Measurements from ENCODE around the gene KLK12. TPM values are rescaled to one million over a fixed set of nuclear protein-coding genes. Genes with fewer than 3 reads are reported as not detected.

Gene KLK12, protein sequence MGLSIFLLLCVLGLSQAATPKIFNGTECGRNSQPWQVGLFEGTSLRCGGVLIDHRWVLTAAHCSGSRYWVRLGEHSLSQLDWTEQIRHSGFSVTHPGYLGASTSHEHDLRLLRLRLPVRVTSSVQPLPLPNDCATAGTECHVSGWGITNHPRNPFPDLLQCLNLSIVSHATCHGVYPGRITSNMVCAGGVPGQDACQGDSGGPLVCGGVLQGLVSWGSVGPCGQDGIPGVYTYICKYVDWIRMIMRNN
- total RNA-seq, result not detected

DNA sequence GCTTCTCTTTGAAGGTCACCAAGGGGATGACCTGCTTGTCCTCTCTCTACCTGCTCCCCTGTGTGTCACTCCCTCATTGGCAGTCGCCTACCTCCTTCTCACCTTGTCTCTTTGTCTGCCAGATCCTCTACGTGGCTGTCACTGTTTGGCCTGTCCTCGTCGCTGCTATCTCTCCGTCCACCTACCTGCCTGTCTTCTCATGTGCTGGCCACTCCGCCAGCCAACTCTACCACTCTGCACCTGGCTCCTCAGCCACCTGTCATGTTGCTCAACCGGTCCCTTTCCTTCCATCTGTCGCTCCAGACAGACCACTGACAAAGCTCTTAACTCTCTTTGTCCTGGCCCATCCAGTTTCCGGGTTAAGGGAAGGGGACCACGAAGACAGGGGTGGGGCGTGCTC lies at the start of gene KLK12:
Gene KLK12, minus strand, starts transcription at position 299 of the 400 bp plus-strand sequence. CDS start 381 bp downstream, outside the sequence.
- H3K4me1 Mint-ChIP-seq, result no peaks in the 10 kb centered on the region
- no peak within 1 kb of the TSS for H3K27ac Mint-ChIP-seq
- DNase-seq, result no peak
- H3K36me3 Mint-ChIP-seq (ENCODE audit: low read depth), result no peaks in the 10 kb centered on the region
- CTCF ChIA-PET, result no interaction called here
- H3K4me3 Mint-ChIP-seq, result no peak within 1 kb of the TSS
- peaks cover 6% of the 10 kb centered on the region for H3K27me3 Mint-ChIP-seq
- POLR2A ChIA-PET, result no interaction called here
- H3K9me3 Mint-ChIP-seq, result no peaks in the 10 kb centered on the region

DNA sequence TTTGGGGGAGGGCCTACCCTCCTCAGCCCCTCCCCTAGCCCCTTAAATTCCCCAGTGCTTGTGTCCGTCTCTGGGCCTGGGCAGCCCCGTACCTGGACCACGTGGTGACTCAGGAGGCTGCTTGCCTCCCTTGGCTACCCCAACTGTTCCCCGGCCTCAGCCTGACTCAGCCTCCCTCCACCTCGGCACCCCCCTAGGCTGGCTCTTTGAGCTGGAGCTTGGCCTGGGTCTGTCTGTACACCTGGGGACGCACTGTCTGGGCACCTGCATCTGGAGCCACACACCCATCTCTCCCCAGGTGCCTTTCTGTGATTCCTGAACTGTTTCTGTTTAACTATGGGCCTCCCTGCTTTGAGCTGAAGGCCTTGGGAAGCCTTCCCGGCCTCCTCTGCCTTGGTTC lies 49.7 kb upstream of the KLK12 start:
- ChIA-PET POLR2A (no interaction called here), CTCF (no interaction called here)
- no peak overlapping the region for H3K4me3 Mint-ChIP-seq
- no peaks in the 10 kb centered on the region for H3K27me3 Mint-ChIP-seq
- H3K9me3 Mint-ChIP-seq, result no peaks in the 10 kb centered on the region
- H3K27ac Mint-ChIP-seq, result no peak overlapping the region
- no peaks in the 10 kb centered on the region for H3K4me1 Mint-ChIP-seq
- H3K36me3 Mint-ChIP-seq (ENCODE audit: low read depth), result no peaks in the 10 kb centered on the region
- no peak for DNase-seq

DNA sequence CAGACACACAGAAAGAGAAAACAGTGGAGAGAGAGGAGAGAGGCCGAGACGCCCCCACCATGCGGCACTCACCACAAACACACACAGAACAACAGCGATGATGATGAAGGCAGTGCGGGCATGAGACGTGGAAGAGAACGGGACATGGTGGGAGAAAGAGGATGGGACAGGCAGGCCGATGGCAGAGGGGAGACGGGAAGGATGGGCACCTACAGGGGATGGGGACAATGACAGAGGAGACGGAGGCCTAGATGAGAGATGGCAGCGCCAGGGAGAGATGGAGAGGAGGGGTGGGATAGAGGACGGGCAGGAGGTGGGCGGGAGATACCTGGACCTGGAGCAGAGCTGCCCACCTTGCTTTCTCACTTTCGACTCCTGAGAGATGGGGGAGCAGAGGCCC lies 49.0 kb upstream of the KLK12 start:
- Mint-ChIP-seq H3K4me1 (no peaks in the 10 kb centered on the region), H3K27me3 (no peaks in the 10 kb centered on the region), H3K27ac (no peak overlapping the region), H3K36me3 (ENCODE audit: low read depth) (no peaks in the 10 kb centered on the region), H3K4me3 (no peak overlapping the region), H3K9me3 (no peaks in the 10 kb centered on the region)
- no peak for DNase-seq
- ChIA-PET POLR2A (no interaction called here), CTCF (no interaction called here)

DNA sequence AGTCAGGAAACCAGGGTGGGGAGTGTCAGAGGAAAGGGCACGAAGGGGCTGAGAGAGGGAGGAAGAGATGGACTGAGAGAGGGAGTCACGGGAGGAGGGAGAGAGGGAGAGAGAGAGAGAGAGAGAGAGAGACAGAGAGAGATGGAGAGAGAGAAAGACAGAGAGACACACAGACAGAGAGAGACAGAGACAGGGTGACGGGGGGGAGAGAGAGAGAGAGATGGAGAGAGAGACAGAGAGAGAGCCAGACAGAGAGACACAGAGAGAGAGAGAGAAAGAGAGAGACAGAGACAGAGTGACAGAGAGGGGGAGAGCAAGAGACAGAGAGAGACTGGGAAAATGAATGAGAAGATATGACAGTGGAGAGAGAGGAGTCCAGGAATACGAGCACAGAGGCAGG lies 48.4 kb upstream of the KLK12 start:
- no peak overlapping the region for H3K27ac Mint-ChIP-seq
- POLR2A ChIA-PET, result no interaction called here
- H3K36me3 Mint-ChIP-seq (ENCODE audit: low read depth), result no peaks in the 10 kb centered on the region
- H3K4me1 Mint-ChIP-seq, result no peaks in the 10 kb centered on the region
- H3K9me3 Mint-ChIP-seq, result no peaks in the 10 kb centered on the region
- DNase-seq, result no peak
- no peaks in the 10 kb centered on the region for H3K27me3 Mint-ChIP-seq
- H3K4me3 Mint-ChIP-seq, result no peak overlapping the region
- CTCF ChIA-PET, result no interaction called here

DNA sequence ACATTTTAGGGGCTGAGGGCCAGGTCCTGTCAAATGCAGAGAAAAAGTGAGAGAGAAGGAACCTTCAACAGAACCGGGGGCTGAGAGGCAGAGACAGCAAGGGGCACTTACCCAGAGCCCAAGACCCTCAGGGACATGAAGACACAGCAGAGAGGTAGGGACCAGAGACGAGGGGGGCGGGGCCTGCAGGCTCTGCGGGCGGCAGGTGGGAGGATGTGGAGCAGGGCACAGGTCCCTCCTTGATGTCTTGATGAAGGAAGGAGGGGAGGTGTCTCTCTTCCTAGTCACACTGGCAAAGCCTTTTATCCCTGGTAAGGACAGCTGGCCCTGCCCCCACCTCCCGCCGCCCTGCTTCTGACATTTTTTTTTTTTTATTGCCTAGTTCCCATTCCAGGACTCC lies 47.8 kb upstream of the KLK12 start, which contains the start of gene KLK14:
Gene KLK14, minus strand, starts transcription at position 277 of the 400 bp plus-strand sequence. Its CDS starts 273 bp downstream, at position 4.
- no peaks in the 10 kb centered on the region for H3K4me1 Mint-ChIP-seq
- POLR2A ChIA-PET, result no interaction called here
- no peaks in the 10 kb centered on the region for H3K36me3 Mint-ChIP-seq (ENCODE audit: low read depth)
- CTCF ChIA-PET, result no interaction called here
- H3K4me3 Mint-ChIP-seq, result no peak within 1 kb of the TSS
- H3K9me3 Mint-ChIP-seq, result no peaks in the 10 kb centered on the region
- H3K27me3 Mint-ChIP-seq, result no peaks in the 10 kb centered on the region
- no peak within 1 kb of the TSS for H3K27ac Mint-ChIP-seq
- DNase-seq, result no peak

DNA sequence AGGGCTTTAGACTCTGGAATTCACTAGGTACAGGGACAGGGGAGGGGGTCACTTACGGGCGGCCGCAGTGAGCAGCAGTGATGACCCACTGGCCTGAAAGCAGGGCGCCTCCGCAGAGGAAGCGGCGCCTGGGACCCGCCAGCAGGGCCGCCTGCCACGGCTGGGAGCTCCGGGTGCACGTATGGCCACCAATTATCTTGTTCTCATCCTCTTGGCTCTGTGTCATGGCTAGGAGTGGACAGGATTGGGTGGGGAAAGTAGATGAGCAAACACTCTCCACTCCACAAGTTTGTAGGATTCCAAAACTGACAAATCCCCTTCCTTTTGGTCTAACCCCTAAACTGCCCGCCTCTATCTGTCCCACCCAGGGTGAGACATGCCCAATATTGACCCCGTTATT lies 46.7 kb upstream of the KLK12 start:
- Mint-ChIP-seq H3K27ac (no peak overlapping the region), H3K36me3 (ENCODE audit: low read depth) (no peaks in the 10 kb centered on the region), H3K27me3 (no peaks in the 10 kb centered on the region), H3K4me1 (no peaks in the 10 kb centered on the region), H3K9me3 (no peaks in the 10 kb centered on the region), H3K4me3 (no peak overlapping the region)
- ChIA-PET POLR2A (no interaction called here), CTCF (no interaction called here)
- DNase-seq, result no peak

DNA sequence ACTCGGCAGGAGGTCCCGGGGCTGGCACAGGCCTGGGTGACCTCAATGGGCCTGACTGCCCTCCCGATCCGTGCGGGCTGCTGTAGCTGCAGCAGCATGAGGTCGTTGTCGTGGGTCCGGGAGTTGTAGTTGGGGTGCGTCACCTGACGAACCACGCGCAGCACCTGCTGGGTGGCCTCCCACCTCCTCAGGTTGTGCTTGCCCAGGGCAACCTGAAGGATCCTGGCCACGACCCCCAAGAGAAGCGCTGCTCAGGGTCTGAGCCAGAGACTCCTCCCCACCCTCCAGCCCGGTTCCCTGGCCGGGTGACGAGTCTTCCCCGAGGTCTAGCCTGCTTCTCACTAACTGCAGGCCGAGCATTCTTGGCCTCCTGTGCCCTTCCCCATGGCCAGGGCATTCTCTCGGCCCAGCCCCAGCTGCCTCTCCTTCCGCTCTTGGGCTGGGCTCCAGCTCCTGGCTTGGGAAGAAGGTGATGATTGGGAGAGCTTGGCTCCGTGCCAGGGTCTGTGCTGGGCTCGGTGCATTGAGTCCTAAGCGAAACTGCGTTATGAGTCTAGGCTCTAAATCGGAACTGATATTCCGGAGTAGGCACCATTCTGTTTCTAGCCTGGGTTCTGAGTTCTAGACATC lies 44.8 kb upstream of the KLK12 start:
- Mint-ChIP-seq H3K4me3 (no peak overlapping the region), H3K4me1 (no peaks in the 10 kb centered on the region), H3K9me3 (no peaks in the 10 kb centered on the region), H3K36me3 (ENCODE audit: low read depth) (no peaks in the 10 kb centered on the region), H3K27ac (no peak overlapping the region), H3K27me3 (peaks cover 3% of the 10 kb centered on the region)
- no peak for DNase-seq
- ChIA-PET CTCF (no interaction called here), POLR2A (no interaction called here)

DNA sequence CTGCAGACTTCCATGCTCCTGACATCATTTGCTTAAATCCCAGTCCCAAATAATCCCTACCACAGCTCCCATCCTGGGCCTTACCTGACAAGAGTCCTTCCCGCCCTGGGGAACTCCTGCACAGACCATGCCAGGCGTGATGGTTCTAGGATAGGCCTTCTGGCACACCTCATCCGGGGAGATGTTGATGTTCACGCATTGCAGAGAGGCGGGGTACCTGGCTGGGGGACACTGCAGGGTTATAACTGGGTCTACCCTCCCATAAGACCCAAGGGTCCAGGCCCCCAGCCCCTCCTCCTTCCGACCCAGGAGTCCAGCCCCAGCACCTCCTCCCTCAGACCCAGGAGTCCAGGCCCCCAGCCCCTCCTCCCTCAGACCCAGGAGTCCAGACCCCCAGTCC lies 43.9 kb upstream of the KLK12 start:
- CTCF ChIA-PET, result no interaction called here
- no peak overlapping the region for H3K27ac Mint-ChIP-seq
- POLR2A ChIA-PET, result no interaction called here

DNA sequence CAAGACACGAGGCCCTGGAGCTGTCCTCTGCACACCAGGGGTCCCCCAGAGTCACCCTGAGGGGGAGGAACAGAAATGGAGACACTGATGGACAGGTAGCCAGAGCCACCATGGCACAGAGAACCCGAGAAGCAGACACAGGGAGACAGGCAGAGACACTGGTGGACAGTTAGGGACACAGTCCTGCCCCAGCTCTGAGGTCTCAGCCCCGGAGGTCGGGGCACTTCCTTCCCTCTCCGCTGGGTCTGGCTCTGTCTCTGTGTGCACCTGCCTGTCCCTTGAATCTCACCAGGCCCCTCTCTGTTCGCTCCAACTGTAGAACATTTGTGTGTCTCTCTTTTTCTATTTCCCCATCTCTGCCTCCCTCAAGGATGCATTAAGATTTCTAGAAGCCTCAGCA lies 43.3 kb upstream of the KLK12 start:
- POLR2A ChIA-PET, result no interaction called here
- H3K9me3 Mint-ChIP-seq, result no peaks in the 10 kb centered on the region
- H3K4me3 Mint-ChIP-seq, result no peak overlapping the region
- CTCF ChIA-PET, result no interaction called here
- no peaks in the 10 kb centered on the region for H3K36me3 Mint-ChIP-seq (ENCODE audit: low read depth)
- peaks cover 8% of the 10 kb centered on the region for H3K27me3 Mint-ChIP-seq
- DNase-seq, result no peak
- H3K27ac Mint-ChIP-seq, result no peak overlapping the region
- no peaks in the 10 kb centered on the region for H3K4me1 Mint-ChIP-seq

More for the DNA sequence above, 43.9 kb upstream of the KLK12 start:
- peaks cover 8% of the 10 kb centered on the region for H3K27me3 Mint-ChIP-seq
- H3K4me1 Mint-ChIP-seq, result no peaks in the 10 kb centered on the region
- no peak overlapping the region for H3K4me3 Mint-ChIP-seq
- no peak for DNase-seq
- H3K36me3 Mint-ChIP-seq (ENCODE audit: low read depth), result no peaks in the 10 kb centered on the region
- H3K9me3 Mint-ChIP-seq, result no peaks in the 10 kb centered on the region

DNA sequence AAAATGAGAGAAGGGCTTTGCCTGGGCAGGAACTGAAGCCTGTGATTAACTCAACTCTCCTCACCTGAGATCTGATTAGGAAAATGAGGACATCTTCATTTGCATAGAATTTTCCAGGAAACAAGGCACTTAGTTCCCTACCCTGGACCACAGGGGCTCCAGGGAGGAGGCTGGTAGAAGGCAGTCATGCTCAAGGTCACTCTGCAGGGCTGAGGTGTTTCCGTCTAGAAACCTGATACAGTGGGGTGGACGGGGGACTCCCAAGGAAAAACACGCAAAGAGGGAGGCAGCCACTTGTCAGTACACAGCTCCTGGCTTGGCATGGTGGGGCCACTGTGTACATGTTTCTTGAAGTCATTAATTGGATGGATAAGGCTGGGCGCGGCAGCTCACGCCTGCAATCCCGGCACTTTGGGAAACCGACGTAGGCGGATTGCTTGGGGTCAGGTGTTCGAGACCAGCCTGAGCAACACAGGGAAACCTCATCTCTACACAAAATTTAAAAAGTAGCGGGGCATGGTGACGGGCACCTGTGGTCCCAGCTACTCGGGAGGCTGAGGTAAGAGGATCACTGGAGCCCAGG lies 41.9 kb upstream of the KLK12 start:
- H3K27me3 Mint-ChIP-seq, result peaks cover 8% of the 10 kb centered on the region
- no peak overlapping the region for H3K27ac Mint-ChIP-seq
- DNase-seq, result no peak
- H3K36me3 Mint-ChIP-seq (ENCODE audit: low read depth), result no peaks in the 10 kb centered on the region
- ChIA-PET POLR2A (no interaction called here), CTCF (no interaction called here)
- no peaks in the 10 kb centered on the region for H3K4me1 Mint-ChIP-seq
- H3K4me3 Mint-ChIP-seq, result no peak overlapping the region
- H3K9me3 Mint-ChIP-seq, result no peaks in the 10 kb centered on the region

DNA sequence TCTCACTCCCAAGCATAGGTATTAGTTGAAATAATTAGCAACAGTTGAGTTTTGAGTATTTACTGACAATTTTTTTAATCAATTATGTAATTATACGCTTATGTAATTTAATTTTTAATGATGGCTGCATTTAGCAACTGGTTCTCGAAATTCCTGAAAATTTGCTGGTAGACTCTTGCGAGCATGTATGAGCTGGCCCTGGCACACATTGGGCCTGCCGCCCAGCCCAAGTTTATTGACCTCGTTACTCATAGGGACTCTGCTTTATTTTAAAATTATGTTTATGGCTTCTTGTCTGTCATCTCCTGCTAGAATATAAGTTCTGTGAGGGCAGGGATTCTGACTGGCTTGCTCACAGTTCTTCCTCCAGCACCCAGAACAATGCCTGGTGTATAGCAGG lies 41.2 kb upstream of the KLK12 start:
- peaks cover 8% of the 10 kb centered on the region for H3K27me3 Mint-ChIP-seq
- H3K4me3 Mint-ChIP-seq, result no peak overlapping the region
- no peaks in the 10 kb centered on the region for H3K36me3 Mint-ChIP-seq (ENCODE audit: low read depth)
- ChIA-PET POLR2A (no interaction called here), CTCF (no interaction called here)
- DNase-seq, result no peak
- no peaks in the 10 kb centered on the region for H3K9me3 Mint-ChIP-seq
- no peak overlapping the region for H3K27ac Mint-ChIP-seq
- H3K4me1 Mint-ChIP-seq, result no peaks in the 10 kb centered on the region

DNA sequence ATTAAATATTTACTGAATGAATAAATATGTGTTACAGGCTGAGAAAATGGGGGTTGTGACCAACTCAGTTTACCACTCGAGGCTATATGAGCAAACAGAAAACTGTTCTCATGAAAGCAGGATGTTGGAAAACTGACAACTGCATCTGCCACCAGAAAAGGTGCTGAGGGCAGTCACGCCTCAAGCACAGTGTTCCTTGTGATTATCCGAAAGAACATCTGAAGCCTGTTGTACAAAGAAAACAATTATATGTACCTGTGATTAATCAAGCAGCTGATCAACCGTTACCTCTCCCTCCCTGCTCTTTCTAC lies 36.2 kb upstream of the KLK12 start:
- no peak overlapping the region for H3K27ac Mint-ChIP-seq
- H3K27me3 Mint-ChIP-seq, result peaks cover 21% of the 10 kb centered on the region
- POLR2A ChIA-PET, result no interaction called here
- no peaks in the 10 kb centered on the region for H3K9me3 Mint-ChIP-seq
- CTCF ChIA-PET, result no interaction called here
- no peaks in the 10 kb centered on the region for H3K4me1 Mint-ChIP-seq
- DNase-seq, result no peak
- H3K4me3 Mint-ChIP-seq, result no peak overlapping the region
- H3K36me3 Mint-ChIP-seq (ENCODE audit: low read depth), result no peaks in the 10 kb centered on the region

DNA sequence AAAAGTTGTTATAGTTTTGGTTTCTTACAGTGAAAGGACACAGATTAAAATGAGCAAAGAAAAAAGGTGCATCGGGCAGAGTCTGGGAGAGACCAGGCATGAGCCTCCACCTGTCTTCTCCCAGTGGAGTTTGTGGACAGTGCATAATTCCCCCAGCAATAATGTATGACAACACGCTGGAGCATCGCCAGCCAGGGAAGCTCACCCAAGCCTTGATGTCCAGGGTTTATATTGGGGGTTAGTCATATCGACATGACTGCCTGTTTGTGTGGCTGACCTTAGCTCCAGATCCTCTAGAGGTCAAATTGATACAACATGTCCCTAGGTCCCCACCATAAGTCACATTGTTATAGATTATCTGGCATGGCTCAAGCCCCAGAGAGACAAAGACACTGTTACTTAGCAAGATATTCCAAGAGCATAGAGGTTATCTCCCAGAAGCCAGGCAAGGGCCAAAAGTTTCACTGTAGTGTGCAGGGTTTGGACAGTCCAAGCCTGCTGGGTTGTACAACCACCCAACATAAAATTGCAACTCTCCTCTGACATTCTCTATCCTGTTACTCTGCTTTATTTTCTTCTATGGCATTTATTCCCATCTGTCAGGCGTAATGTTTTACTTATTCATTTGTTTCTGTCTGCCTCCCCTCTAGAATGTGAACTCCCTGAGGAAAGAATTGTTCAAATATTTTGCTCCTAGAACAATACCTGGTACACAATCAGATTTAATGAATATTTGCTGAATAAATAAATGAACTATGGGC lies 35.7 kb upstream of the KLK12 start:
- CTCF ChIA-PET, result no interaction called here
- POLR2A ChIA-PET, result no interaction called here
- DNase-seq, result no peak
- Mint-ChIP-seq H3K9me3 (no peaks in the 10 kb centered on the region), H3K27ac (no peak overlapping the region), H3K4me1 (no peaks in the 10 kb centered on the region), H3K4me3 (no peak overlapping the region), H3K27me3 (peaks cover 24% of the 10 kb centered on the region), H3K36me3 (ENCODE audit: low read depth) (no peaks in the 10 kb centered on the region)
